HS-5 (cell line): ENCODE measurements around the gene DNM3.

Source experiments
- DNase-seq: peaks from one replicate; pipeline ENCODE4 v3.0.0-alpha.2; 2012; ENCODE audit warnings: low read depth

DNM3 gene

GRCh38 chr1:172107316-172107975, 266.1 kb downstream of the DNM3 start:
- DNase-seq: no peak

- peak; percentile 32 for DNase-seq
Measured at GRCh38 chr1:172108161-172108893, 267.0 kb downstream of the DNM3 start.

GRCh38 chr1:172109359-172109758, 268.1 kb downstream of the DNM3 start:
- DNase-seq: no peak

GRCh38 chr1:172112576-172112975, 271.3 kb downstream of the DNM3 start:
- no peak for DNase-seq

- DNase-seq: no peak
Measured at GRCh38 chr1:172117800-172118199, 276.5 kb downstream of the DNM3 start.

GRCh38 chr1:172118618-172119017, 277.3 kb downstream of the DNM3 start:
- DNase-seq: no peak

GRCh38 chr1:172119184-172119583, 277.9 kb downstream of the DNM3 start:
- DNase-seq: no peak

- no peak for DNase-seq
Measured at GRCh38 chr1:172120381-172120780, 279.1 kb downstream of the DNM3 start.

GRCh38 chr1:172121081-172121717, 279.9 kb downstream of the DNM3 start:
- no peak for DNase-seq

- no peak for DNase-seq
Measured at GRCh38 chr1:172122381-172122780, 281.1 kb downstream of the DNM3 start.

- no peak for DNase-seq
Measured at GRCh38 chr1:172125250-172125649, 284.0 kb downstream of the DNM3 start.

GRCh38 chr1:172125812-172126430, 284.6 kb downstream of the DNM3 start:
- no peak for DNase-seq

GRCh38 chr1:172132836-172133235, 291.5 kb downstream of the DNM3 start:
- no peak for DNase-seq

- DNase-seq: no peak
Measured at GRCh38 chr1:172134087-172134731, 292.9 kb downstream of the DNM3 start.

GRCh38 chr1:172135076-172135672, 293.9 kb downstream of the DNM3 start:
- no peak for DNase-seq

- DNase-seq: no peak
Measured at GRCh38 chr1:172135978-172136610, 294.8 kb downstream of the DNM3 start.

GRCh38 chr1:172136925-172137324, 295.6 kb downstream of the DNM3 start:
- no peak for DNase-seq

- DNase-seq: no peak
Measured at GRCh38 chr1:172137703-172138454, 296.6 kb downstream of the DNM3 start.

GRCh38 chr1:172138634-172139033, 297.3 kb downstream of the DNM3 start:
- no peak for DNase-seq

- DNase-seq: no peak
Measured at GRCh38 chr1:172139196-172139595, 297.9 kb downstream of the DNM3 start.

GRCh38 chr1:172140072-172140471, 298.8 kb downstream of the DNM3 start:
- DNase-seq: no peak
